Stimulated activated naive CD8-positive, alpha-beta T cell treated with anti-CD3 and anti-CD28 coated beads, Interleukin-15, Interleukin-2, amounts not matched to agents 100 U/mL and 50 U/mL, for 24 hours (primary cell): Measurements from ENCODE around the gene EEA1.
A peak's percentile ranks its signal among the peaks of the same experiment; 100 is the strongest.
"Not testable (repeated sequence)": the region's sequence is repeated elsewhere in the genome, so short reads cannot be mapped to it uniquely, and the experiment has no call there.

Experiments
- ATAC-seq: fragments of 150-1000 bp; cut with Tn5 transposase; one replicate; pipeline ENCODE4 v1.10.0; 2021
- DNase-seq: peaks from one replicate; pipeline ENCODE4 v3.0.0; 2021

Gene EEA1

DNA sequence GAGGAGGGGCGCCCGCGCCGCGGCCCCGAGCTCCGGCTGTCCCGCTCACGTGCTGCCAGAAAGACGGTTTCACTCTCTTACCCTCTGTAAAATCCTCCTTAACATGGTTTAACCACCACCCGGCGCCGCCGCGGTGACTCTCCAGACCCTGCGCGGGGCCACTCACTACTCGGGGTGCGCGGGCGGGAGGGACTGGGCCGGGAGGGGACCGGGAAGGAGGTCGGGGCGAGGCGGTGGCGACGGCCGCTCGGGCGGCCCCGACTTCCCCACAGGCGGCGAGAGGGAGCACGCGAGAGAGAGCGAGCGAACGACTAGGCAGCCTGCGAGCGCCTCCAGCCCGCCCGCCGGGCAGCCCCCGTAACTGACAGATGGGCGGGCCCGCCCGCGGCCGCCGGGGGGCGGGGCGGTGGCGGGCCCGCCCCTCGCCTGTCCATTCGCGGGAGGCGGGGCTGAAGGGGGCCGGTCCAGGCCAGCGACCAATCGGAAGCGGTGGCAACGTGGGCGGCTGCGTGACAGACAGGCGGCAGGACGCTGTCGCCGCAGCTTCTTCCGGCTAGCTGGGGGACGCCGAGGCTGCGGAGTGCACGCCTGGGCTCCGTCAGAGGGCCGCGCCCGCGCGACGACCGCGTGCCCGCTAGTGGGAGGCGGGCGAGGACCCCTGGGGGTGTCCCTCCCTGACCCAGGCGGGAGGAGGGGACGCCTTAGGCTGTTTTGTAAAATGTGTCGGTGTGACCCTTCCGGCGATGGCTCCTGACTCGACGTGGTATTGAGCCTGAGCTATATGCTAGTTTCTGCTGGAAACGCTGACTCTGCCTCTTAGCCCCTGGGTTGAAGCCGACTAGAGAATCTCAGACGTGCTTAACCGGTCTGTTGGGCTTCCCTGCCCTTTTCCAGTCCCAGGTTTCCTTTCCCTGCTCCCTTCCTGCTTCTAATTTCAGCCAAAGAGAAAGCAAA is at the start of gene EEA1:
Gene EEA1, minus strand, starts transcription at position 334 of the 954 bp plus-strand sequence. Its CDS starts 229 bp downstream, at position 105.
- ATAC-seq = peak; percentile 83
- DNase-seq = peak; percentile 98

DNA sequence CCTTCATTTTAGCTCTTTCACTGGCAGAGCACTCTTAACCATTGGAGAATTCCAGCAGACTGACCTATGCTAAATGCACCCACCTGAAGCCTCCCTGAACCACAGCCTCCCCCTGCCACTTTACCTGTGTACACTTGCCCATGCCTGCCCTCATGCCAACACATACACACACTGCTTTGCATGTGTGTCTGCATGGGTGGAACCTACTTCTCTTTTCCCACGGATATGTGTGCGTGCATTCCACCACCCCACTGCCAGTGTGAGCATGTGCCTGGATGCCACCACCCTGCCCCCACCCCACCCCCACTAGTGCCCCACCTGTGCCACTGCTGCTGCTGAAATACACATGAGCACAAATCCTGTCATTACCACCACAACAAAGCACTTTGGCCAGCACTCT is 49.5 kb upstream of the EEA1 start:
- ATAC-seq = no peak
- DNase-seq = no peak

DNA sequence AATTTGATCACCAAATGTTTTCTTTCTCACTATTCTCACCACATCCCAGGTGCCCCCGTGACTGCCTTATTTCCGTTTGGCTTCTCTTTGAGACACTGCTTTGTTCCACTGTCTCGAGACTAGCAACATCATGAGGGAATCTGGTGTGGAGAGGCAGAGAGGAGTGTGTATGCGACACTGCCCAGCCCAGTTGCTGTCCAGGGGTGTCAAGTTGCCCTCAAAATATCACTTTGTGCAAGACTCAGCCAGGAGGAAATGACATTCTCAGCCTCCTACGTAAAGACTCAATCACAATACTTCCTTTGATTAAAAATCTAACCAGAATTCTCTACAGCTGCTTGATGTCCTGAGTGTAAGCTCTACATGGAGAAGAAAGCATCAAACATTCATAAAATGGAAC is 48.2 kb upstream of the EEA1 start:
- ATAC-seq = no peak

DNA sequence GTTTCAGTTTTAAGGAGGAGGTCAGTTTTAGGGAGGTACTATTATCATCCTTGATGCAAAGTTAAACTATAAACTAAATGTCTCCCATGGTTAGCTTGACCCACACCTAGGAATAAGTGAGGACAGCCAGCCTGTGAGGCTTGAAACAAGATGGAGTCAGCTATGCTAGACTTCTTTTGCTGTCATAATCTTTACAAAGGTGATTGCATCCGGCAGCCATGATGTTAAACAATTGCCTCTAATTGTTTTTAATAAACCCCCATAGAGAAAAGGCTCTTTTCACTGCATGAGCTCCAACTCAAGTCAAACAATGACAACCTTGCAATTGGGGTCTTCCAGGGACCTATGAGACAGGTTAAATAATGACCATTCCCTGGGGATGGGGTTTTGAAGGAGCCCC is 45.7 kb upstream of the EEA1 start:
- no peak for ATAC-seq
- no peak for DNase-seq

More for the DNA sequence above, 48.2 kb upstream of the EEA1 start:
- no peak for DNase-seq

DNA sequence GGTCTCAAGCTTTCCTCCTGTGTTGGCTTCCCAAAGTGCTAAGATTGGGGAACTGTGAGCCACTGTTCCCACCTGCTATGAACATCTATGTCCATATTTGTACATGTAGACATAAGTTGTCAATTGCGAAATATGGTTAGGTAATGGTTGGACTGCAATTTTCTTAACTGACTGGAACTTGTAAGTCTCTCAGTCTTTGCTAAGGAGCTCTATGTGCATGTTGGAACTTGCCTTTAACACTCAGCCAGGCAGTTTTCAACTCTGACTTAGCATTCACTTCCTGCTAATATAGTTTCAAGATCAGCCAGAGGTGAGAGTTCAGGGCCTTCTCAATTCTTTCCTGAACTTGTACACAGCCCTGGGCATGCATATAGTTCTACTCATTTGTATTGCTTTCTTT is 44.5 kb upstream of the EEA1 start:
- ATAC-seq = no peak
- DNase-seq = no peak

DNA sequence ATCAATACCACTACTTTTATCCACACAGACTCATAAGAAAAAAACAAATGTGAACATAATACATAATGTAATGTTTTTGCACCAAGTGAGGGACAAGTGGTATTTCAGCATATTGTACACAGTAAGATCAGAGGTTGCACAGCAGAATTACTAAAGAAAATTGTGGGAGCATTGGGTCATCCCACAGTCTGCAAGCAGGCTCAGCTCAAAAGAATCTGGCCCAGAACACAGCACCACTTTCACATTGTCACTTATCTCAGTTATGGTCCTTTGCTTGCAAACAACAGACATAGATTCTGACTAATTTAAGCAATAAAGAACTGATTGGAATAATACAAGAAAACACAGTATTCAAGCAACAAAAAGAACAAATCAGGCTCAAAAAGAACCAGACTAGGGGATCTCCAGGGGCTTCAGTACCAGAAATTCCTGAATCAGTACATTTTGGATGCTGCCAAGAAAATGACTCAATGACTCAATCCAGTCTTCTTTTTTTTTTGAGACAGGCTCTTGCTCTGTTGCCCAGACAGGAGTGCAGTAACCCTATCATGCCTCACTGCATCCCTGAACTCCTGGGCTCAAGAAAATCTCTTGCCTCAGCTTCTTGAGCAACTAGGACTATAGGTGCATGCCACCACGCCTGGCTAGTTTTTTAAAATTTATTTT is 42.9 kb upstream of the EEA1 start:
- ATAC-seq (no peak), DNase-seq (no peak)

DNA sequence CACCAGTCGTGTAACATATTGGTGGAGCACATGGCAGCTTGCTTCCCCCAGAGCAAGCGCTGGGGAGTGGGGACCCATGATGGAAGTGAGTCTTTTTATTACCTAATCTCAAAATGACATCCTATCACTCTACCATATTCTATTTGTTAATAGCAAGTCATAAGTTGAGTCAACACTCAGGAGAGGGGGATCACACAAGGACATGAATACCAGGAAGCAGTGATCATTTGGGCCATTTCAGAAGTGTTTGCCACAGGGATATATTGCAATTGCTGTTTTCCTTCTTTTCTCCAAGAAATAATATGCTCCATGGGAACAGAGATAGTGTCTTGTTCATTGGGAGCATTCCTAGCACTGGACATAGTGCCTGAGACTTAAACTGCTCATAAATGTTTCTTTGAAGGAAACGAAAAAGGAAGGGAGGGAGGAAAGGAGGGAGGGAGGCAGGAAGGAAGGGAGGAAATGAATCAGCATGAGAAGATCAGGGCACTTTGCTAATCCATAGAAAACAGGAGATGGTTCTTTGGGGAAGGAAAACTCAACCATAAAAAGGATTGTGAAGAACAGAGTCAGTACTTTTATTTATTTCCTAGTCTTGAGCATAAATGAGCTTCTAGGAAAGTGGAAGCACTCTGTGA is 39.2 kb upstream of the EEA1 start:
- ATAC-seq (no peak), DNase-seq (no peak)

DNA sequence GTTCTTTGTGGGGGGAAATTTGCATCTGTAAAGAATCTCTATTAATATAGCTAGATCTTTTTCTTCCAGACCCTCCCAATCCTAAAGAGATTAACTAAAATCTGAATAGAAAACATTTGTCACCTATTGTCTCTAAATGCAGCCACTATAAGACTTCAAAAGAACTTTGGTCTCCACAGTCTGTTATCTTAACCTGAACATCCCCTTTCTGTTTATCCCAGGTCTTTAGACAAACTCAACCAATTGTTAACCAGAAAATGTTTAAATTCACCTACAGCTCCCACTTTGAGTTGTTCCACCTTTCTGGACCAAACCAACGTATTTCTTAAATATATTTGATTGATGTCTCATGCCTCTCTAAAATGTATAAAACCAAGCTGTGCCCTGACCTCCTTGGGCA is 35.3 kb upstream of the EEA1 start:
- not testable (repeated sequence) for DNase-seq, ATAC-seq

DNA sequence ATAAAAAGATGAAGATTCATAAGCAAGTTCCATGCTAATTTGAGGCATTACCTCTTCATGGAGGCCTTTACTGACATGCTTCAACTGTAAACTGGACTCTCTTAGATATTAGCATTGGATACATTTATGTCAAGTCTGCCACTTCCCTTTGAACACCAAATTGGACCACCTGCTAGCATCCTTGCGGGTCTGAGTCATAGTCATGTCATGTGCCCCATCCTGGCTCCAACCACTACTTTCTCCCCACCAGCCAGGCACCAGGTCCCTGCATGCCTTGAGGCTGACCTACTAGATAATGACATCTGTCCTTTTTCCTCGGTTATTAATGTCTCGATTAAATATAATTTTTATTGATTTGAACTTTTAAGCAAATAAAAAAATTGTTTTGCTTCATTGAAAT is 32.9 kb upstream of the EEA1 start:
- DNase-seq (no peak), ATAC-seq (no peak)

DNA sequence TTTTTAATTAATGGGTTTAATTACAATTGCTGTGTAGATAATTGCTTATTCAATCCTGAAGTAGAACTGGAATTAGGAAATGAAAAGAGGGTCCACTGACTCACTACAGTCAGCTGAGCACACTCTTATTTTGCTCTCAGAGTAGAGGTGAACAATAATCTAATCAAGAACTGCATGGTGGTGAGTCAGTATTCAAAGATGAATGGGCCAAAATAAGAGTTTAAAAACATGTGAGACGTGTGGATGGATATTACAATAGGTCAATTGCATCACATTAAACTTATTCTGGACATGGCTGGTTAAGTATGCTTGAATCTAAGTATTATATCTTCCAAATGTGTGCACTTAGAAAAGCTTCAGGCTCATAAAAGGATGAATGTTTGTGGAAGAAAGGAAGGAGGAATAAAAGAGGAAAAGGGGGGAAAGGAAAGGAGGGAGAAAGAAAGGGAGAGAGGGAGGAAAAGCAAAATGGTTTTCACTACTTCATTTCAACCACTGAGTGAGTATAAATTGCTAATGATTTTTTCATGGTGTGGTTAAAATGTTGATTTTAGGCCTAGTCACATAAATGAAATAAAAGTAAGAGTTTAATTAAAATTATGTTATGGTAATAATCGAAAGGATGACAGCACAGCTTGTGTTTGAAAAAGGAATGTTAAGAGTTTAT is 27.0 kb upstream of the EEA1 start:
- DNase-seq = no peak
- ATAC-seq = peak; percentile 46

DNA sequence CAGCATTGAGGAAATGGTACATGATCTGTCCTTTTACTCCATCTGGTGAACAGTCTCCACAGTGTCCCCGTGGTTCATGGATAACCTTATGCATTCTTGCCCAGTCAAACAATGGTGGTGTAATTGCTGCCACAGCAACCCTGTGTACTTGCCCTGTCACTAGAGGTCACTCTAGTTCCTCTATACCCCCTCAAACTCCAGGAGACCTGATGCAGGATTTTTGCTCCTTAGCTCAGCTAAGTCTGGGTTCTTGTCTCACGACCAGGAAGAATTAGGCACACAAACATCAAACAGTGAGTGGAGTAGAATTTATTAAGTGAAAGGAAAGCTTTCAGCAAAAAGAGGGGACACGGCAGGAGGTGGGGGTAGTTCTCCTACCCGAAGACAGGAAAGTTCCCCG is 24.7 kb upstream of the EEA1 start:
- no peak for DNase-seq
- no peak for ATAC-seq

DNA sequence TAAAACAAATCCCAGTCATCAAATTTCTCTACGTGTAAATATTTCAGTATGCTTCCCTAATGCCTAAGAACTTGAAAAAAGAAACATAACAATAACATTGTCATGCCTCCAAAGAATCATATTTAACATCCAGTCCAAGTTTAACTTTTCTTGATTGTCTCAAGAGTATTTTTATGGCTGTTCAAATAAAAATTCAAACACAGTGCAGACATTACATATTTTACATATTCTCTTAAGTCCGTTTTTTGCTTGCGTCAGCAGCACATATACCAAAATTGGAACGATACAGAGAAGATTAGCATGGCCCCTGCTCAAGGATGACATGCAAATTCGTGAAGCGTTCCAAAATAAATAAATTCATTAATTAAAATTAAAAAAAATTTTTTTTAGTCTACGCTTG is 23.3 kb upstream of the EEA1 start:
- DNase-seq = no peak
- no peak for ATAC-seq

DNA sequence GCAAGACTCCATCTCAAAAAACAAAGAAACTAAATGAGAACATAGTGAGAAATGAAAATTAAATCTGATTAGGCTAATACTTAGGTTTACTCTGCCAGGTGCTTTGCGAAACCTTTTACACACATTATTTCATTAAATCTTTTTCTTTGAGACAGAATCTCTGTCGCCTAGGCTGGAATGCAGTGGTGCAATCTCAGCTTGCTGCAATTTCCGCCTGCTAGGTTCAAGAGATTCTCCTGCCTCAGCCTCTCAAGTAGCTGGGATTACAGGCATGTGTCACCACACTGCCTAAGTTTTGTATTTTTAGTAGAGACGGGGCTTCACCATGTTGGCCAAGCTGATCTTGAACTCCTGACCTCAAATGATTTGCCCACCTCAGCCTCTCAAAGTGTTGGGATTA is 21.9 kb upstream of the EEA1 start:
- DNase-seq = no peak
- ATAC-seq = no peak

DNA sequence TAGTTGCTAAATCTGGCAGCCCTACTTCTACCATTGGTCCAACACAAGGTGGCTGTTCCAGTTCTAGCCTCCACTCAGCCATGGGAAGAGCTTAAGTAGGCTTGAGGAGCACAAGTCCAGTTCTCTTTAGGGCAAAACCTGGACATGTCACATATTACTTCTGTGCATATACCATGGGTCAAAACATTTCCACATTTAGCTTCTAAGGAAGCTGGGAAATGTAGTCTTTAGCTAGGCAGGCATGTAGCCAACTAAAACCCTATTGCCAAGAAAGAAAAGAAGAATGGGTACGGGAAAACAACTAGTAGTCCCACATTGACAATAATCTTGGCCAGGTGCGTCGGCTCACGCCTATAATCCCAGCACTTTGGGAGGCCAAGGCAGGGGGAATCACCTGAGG is 20.9 kb upstream of the EEA1 start:
- no peak for ATAC-seq
- DNase-seq = no peak

DNA sequence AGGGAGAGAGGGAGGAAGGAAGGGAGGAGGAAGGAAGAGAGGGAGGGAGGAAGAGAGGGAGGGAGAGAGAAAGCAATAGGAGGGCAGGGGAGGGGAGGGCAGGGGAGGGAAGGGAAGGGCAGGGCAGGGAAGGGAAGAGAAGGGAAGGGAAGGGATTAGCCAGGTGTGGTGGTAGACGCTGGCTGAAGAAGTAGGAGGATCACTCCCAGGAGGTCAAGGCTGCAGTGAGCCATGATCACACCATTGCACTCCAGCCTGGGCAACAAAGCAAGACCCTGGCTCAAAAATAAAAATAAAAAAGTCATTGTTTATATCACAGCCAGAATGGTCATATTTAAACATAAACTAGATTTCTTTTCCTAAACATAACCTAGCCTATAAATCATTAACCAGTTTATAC is 20.4 kb upstream of the EEA1 start:
- ATAC-seq = no peak
- DNase-seq = no peak

DNA sequence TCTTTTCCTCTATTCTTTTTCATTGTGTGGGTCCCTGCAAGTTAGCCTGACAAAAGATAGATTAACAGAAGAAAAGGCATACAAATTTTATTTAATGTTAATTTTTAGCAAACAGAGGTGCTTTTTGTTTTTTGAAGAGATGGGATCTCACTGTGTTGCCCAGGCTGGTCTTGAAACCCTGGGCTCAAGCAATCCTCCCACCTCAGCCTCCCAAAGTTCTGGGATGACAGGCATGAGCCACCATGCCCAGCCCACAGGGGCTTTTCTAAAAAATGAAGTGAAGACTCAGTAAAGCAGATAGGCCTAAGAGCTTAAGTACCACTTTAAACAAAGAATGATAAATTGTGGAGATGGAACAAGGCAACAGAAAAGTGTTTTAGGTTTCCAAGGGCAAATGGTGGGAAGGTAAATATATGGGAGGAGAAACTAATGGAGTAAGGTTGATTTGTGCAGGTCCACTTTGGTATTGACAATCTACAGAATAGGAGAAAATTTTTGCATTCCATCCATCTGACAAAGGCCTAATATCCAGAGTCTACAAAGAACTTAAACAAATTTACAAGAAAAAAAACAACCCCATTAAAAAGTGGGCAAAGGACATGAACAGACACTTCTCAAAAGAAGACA is 18.6 kb upstream of the EEA1 start:
- ATAC-seq (no peak), DNase-seq (no peak)

DNA sequence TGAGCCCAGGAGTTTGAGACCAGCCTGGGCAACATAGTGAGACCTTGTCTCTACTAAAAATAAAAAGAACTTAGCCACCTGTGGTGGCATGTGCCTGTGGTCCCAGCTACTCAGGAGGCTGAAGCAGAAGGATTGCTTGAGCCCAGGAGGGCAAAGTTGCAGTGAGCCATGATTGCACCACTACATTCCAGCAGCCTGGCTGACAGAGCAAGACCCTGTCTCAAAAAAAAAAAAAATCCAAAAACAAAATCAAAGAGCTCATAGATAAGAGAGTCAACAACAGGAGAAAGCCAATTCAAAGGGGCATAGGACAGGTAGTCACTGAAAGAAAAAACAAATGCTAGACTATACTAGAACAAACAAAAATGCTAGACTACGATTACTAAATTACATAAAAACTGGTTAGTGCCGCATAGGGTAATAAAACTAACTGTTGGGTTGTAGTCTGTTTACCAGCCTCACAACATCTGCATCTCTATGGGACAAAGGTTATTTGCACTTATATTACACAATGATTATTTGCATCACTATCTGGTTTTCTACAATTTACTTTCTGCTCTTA is 16.6 kb upstream of the EEA1 start:
- DNase-seq (no peak), ATAC-seq (no peak)

DNA sequence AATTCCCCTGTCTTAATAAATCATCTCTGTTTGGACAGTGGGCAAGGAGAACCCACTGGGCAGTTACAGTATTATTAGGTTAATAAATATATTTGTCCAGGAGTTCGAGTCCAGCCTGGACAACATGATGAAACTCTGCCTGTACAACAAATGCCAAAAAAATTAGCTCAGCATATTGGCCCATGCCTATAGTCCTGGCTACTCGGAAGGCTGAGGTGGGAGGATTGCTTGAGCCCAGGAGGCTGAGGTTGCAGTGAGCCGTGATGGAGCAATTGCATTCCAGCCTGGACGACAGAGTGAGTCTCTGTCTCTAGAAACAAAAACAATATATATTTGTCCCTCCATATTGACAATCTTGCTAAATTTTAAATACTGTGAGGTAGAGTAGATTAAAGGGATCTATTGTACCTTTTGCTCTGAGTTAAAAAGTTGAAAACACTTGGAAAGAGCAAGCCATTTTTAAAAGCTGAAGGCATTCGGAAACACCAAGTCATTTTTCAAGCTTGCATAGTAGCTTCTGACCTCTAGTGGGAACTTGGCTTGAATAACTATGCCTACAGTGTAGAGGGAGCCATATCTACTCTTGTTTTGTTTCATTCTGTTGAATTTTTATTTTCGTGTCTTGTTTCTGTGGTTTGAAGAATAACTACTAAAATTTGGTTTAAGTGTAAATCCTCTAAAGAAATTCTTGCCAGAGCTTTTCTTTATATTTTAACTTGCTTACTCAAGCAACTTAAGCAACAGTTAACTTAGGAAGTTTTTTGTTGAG is 14.6 kb upstream of the EEA1 start:
- no peak for DNase-seq

DNA sequence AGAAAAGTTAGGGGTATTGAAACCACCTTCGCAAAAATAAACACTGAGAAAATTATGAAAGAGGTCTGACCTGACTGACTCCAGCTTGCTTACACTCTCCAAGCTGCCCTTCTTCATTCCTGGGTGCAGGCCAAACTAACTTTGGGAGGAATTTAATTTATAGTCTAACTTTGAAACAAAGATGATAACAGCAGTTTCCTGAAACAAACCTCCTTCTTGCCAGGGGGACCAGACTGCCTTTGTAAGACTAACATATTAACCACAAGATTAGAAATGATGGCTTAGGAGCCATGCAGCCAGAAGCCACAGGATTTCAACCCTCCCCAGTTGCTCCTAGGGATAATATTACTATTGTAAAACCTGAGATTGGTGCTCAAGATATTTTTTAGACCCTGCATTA is 13.8 kb upstream of the EEA1 start:
- ATAC-seq = no peak
- no peak for DNase-seq

More for the DNA sequence above, 14.6 kb upstream of the EEA1 start:
- no peak for ATAC-seq

DNA sequence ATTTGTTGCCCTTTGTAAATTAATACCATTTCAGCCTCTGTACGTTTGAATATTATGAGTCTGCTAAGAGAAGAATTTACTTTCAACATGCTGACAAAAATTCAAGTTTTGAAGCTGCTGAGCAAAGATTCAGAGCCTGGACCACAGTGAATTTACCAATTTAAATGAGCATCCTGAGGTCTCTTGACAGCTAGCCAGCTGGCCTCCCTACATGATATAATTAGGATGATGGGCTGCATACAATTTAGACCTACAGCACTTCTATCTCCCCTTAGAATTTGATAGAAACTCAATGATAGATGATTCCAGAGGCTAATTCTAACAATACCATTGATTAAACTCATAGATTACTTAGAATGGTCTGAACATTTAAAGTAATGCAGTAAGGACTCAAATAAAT is 10.0 kb upstream of the EEA1 start:
- DNase-seq (no peak), ATAC-seq (no peak)

DNA sequence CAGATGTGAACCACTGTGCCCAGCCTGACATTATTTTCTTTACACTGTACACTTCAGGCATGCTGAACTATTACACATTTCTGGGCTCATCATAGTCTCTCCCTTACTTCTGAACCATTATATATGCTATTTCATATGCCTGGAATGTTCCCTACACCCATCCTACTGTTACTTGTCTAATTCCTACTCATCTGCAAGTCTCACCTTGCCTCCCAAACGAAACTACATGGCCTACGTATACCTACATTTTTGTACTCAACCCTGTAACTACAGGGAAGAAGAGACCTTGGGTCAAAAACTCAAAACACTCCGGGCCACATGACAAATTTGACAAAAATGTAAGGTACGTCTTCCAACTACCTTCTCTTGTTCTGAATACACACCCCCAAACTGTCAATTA is 9.5 kb upstream of the EEA1 start:
- no peak for ATAC-seq
- no peak for DNase-seq
